Camera-type eye (tissue), 1 donor: ENCODE results near the gene KCNF1. TPM values are rescaled to one million over a fixed set of nuclear protein-coding genes. Genes with fewer than 3 reads are reported as not detected.

Source experiments
- total RNA-seq: library from RNA; depleted of rRNA; stranded (reverse); fragments of >200 nt; gene quantifications from one replicate; pipeline ENCODE4 v1.2.3, GENCODE V29; 2014

The KCNF1 gene, protein sequence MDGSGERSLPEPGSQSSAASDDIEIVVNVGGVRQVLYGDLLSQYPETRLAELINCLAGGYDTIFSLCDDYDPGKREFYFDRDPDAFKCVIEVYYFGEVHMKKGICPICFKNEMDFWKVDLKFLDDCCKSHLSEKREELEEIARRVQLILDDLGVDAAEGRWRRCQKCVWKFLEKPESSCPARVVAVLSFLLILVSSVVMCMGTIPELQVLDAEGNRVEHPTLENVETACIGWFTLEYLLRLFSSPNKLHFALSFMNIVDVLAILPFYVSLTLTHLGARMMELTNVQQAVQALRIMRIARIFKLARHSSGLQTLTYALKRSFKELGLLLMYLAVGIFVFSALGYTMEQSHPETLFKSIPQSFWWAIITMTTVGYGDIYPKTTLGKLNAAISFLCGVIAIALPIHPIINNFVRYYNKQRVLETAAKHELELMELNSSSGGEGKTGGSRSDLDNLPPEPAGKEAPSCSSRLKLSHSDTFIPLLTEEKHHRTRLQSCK
- total RNA-seq, result 6.8 TPM

DNA sequence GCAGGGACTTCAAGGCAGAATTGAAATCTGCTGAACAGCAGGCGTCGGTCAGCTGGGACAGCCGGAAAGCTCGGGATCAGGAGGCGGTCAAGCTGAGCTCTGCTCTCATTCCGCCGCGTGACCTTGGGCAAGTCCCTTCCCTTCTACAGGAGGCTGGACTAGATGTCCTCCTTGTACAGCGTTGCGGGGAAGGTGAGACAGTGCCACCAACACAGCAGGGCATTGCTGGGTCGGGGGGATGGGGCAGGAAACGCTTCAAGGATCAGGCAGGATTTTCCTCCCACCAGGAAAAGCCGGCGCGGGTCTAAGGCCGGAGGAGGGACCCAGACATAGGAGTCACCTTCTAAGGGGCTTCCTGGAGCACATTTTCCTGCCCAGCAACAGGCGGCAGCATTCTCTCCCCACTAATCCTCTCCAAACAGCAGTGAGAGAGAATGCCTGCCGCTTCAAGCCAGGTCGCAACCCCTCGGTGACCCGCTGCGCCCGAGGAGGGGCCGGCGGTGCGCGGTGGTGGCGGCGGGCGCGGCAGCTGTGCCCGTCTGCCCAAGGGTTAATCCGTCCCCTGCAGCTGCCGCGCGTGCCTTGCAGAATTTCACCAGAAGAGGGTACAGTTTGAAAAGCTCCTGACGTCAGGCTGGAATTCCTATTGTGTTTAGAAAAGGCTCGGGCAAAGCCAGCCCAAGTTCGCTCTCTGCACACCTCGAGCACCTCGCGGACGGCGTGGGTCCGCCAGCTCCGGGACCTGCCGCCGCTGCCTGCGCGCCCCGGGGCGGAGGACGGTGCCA lies at the start of gene KCNF1:
Gene KCNF1, plus strand, starts transcription at position 644 of the 785 bp plus-strand sequence. CDS start 493 bp downstream, outside the sequence.

Other genes with a start within 250 kb of the KCNF1 start
- gene NOL10, start 222.0 kb upstream of the KCNF1 start, total RNA-seq, result 41.1 TPM
- 36.4 TPM for gene ATP6V1C2, start 190.3 kb upstream of the KCNF1 start, total RNA-seq
- 173 TPM for gene PDIA6, start 99.1 kb upstream of the KCNF1 start, total RNA-seq
- gene SLC66A3, start 243.5 kb downstream of the KCNF1 start, total RNA-seq, result 18.6 TPM